GM18520 (cell line): ENCODE data around the gene SCD5.

Experiments
- ATAC-seq: cut with Tn5 transposase; IDR thresholded peaks from one replicate; pipeline ENCODE4 v1.9.1; 2021; ENCODE audit not compliant: unreplicated experiment

The SCD5 gene

DNA sequence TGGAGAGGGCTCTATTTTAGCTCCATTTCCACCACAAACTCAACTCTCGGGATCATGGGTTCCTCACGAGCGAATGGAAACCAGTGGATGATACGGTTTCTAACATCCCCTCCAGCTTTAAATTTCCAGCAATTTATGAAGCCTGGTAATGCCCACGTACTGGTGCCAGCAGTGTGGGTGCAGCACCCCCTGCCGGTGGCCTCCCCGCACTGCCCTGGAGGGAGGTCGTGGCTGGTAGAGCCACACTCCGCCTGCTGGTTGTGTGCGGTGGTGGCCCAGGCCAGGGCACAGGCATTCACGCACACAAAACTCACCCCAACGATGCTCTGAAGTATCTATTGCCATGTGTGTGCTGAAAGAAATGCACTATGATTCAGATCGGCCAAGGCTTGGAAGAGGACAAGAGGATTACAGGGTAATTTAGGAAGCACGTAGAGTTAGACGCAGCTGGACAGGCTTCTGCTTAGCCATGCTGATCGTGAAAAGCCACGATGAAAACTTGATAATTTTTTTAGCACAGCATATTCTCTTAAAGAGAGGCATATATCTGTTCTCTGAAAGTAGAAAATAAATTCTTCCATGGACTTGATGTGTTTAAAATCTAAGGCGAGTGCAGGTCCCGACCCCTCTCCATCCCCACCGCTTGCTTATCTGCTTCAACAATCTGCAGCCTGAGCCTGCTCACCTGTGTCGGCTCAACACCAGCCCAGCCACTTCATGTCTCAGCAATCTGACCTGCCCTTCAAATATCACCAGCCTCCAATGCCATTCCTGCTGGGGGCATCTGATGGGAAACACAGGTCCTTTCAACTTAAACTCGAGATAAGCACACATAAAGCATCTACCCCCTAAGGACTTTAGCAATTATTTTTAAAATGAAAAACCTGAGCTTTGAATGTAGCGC lies 59.1 kb downstream of the SCD5 start:
- ATAC-seq: peak; percentile 96

DNA sequence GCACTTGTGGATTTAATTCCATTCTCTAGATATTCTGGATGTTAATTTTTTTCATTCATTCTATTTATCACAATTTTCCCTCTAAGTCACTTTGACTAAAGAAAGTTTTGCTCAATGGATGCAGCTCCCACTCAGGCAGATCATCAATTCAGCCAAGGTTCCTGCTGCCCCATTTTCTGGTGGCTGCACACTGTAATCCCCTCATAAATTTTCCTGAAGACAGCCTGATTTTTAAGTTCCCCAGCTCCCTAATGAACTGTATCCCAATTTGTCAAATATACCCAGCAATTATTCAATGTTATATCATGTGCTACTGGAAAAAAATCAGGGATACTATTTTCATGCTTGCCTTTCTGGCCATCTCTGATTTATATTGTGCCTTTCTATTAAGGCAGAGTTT lies 61.2 kb downstream of the SCD5 start:
- ATAC-seq: no peak

DNA sequence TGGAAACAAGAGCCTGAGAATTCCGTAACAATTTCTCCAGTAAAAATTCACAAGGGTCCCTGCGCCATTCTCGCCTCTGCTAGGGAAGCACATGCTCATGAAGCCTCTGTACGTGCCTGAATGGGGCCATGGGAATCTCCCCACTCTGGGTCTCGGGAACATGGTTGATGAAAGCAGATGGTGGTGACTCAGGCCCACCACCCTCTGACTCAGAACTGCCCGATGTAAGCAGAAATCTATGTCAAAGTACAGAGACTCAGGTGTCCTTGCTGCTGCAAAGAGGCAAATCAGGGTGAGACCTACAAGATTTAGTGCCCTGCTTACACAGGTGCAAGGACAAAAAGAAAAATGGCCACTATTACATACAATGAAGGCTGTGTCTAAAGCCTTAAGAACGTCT lies 65.0 kb downstream of the SCD5 start:
- ATAC-seq: no peak

DNA sequence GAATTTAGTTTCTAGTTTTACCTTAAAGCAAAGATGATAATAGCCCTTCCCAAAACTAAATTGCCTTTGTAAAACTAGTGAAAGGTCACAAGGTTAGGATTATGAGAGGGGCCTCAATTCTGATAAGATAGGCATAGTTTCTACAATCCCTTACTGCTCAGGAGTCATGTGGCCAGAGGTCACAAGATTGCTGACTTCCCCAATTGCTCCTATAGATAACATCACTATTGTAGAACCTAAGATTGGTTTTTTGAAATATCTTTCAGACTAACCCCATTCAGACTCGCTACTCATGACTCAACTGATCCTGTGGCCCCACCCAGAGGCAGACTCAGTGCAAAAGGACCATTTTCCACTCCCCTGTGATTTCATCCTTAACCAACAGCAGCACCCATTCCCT lies 70.3 kb downstream of the SCD5 start:
- no peak for ATAC-seq

DNA sequence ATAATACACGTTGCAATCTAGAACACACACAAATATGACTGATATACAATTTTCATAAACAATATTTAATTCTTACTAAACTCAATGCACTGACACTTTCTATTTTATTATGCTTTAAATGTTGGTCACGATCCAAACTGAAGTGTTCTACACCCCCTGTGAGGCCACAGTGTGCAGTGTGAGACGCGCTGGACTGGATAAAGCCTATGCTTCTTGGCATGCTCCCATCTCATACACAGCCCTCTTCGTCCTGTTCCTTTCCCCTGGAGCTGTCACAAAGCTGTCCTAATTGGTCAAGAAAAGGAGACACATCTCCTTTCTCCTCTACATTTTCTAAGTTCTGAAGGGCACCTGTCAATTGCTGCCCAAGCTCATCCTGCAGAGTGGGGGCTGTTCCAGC lies 72.0 kb downstream of the SCD5 start:
- no peak for ATAC-seq

DNA sequence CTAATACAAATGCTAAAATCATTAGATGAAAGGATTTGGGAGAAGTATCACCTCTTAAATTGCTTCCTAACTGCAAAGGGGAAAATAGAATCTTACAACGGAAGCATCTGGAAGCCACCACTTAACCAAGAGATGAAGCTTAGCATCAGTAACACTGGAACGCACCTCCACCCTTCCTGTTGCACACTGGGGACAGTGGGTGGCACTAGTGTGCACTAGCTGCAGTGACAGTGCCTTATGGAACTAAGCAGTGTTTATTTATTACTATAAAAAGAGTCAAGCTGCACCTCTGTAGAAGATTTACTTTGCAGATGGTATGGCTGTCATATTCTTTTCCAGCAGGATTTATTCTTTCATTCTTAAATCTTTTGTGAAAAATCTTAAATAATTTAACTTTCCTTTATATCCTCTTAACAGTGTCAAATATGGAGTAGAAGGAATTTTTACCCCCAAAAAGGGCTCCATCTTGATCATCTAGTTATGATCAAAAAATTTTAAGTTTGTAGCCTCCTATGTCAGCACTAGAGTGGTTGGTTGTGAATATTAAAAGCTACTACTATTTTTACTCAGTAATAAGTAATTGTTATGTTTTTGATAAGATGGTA lies 76.7 kb downstream of the SCD5 start:
- no peak for ATAC-seq

DNA sequence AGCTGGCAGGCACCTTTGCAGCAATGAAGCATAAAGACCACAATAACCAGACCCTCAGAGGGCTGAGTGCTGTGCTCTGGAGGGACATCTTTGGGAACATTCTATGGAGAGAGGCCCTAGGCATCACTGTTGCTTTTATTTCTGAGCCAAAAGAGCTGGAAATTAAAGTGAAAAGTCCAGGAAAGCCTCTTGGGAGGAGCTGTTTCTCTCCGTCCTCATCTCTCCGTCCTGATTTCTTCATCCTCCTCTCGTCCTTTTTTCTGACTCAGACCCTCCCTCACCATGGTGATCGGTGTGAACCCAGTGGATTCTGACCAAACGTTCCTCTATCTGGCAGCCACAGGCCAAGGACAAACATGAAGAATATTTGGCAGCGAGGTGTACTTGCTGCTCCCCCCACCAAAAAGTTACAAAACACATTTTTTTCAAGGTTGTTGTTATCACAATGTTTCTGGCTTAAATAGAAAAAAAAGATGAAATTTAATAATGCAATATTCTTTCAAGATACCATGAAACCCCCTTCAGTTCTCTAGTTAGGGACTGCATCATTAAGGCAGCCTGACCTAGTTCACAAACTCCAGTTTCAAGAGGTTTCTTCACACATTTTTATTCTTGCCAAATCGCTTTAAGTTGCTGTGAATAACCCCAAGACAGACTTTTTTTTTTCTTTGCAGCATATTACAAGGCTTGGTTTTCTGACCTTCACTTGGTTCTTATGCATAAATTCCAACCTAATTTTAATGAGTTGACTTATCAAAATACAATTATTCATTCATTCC lies 80.2 kb downstream of the SCD5 start:
- no peak for ATAC-seq

DNA sequence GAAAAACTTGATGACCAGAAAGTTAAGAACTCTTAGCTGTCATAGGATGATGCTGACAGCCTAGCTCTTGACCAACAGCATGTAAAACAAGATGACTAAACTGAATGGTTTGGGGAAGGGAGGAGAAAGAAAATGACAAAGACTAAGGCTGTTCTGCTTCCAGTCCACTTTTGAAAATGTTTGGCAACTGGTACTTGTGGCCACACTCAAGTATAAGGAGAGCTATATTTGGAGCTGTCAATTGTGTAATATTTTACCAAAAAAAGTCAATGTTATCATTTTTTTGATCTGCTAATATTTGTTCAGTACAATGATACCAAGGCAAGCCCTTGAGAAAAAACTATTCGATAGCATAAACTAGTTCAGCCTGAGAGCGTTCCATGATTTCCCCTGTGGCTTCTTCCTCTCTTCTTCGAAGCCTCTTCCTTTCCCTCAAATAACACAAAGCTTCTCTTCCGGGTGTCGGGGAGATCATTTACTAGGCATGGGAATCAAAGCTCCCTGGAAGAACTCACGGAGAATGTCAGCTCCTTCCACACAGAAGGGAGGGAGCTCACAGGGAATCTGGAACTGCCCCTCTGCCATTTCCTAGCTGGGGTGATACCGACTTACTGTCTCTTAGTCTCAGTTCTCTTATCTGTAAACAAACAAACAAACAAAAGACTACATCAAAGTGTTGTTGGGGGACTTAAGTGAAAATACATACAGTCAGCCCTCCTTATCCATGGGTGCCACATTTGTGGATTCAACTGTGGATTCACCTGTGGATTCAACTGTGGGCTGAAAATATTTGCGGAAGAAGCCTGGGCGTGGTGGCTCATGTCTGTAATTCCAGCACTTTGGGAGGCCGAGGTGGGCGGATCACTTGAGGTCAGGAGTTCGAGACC lies 82.6 kb downstream of the SCD5 start:
- ATAC-seq: no peak

DNA sequence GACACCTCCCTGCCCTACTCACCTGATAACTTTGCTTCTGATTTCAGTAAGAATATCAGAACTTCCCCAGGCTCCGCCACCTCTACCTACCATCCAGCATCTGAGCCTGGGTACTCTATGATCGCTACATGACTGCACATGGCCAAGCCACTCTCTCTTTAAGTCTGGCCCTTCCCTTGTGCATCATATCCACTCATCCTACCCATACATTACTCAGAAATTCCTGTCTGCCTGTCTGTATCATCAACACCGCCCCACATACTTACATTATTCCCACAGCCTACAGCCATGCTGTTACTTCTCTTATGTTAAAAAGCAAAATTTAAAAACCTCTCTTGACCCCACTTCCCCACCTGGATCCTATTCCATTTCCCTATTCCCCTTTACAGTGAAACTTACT lies 84.7 kb downstream of the SCD5 start:
- ATAC-seq: no peak

DNA sequence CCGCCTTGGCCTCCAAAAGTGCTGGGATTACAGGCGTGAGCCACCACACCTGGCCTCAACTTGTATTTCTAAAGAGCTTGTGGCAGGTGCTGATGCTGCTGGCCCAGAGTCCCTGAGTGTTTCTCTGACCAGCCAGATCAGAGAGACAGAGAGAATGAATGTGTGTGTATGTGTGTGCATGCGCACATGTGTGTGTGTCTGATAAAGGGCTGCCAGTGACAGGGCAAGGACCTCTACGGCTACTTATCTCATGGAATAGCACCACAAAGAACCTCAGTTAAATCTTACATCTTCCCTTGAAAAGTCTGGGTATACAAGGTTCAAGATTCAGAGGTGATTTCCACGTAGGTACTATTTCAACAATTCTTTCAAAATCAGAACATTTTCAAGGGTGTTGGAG lies 86.0 kb downstream of the SCD5 start:
- no peak for ATAC-seq

DNA sequence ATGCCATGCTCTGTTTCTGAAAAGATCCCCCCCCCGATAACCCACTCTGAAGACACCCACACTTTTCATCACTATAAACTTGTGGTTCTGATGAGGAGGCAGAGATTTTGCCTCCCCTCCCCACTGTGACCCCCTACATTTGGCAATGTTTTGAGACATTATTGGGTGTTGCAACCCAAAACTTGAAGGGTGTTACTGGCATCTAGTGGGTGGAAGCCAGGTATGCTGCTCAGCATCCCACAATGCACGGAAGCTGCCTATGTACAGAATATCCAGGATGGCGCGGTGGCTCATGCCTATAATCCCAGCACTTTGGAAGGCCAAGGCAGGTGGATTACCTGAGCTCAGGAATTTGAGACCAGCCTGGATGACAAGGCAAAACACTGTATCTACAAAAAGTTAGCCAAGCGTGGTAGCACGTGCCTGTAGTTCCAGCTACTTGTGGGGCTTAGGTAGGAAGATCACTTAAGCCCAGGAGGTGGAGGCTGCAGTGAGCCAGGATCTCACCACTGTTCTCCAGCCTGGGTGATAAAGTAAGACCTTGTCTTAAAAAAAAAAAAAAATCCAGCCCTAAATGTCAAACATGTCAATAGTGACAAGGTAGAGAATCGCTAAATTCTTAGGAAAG lies 87.3 kb downstream of the SCD5 start:
- no peak for ATAC-seq

DNA sequence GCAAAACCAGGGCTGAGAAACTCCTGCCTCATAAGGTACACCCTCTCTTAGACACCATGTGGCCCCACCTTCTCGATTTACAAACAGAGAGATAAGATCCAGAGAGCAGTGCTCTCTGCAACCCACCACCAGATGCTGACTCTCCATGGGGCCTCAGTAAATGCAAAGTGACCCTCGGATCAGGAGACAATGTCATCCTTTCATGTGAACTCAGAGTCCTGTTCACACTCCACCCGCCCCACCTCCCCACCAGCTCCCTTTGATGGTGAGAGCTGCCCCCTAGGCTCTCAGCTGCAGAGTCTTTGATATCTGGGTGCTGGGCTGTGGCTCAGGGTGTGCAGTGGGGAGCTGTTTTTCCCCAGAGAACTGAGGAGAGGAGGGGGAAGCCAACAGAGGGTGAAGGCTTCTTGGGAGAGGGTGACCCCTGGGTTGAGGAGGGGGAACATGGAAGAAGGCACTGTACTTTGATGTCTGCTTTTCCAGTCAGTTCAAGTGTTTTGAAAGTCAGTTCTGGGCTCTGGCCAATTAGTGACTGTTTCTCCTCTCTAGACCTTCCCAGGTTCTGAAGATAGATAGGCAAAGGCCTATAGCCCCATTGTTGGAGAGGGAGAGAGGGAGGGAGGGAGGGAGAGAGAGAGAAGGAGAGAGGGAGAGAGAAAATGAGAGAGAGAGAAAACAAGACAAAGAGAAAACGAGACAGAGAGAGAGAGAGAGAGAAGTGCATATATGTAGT lies 88.2 kb downstream of the SCD5 start:
- no peak for ATAC-seq

DNA sequence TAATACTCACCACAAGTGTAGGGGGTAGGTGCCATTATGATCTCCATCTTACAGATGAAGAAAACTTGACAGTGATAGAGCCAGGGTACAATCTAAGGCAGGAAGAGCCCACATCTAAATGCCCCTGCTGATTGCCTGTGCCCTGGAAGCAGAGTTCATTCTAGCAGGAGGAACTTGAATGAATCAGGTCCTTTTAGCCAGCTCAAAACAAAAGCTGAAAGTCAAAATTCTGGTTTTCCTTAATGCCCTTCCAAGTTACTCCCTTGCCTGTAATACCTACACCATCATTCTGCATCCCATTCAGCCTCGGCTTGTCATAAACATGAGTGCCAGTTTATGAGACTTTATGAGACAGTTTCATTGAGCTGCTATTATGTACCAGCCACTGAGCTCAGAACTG lies 89.6 kb downstream of the SCD5 start:
- ATAC-seq: no peak

DNA sequence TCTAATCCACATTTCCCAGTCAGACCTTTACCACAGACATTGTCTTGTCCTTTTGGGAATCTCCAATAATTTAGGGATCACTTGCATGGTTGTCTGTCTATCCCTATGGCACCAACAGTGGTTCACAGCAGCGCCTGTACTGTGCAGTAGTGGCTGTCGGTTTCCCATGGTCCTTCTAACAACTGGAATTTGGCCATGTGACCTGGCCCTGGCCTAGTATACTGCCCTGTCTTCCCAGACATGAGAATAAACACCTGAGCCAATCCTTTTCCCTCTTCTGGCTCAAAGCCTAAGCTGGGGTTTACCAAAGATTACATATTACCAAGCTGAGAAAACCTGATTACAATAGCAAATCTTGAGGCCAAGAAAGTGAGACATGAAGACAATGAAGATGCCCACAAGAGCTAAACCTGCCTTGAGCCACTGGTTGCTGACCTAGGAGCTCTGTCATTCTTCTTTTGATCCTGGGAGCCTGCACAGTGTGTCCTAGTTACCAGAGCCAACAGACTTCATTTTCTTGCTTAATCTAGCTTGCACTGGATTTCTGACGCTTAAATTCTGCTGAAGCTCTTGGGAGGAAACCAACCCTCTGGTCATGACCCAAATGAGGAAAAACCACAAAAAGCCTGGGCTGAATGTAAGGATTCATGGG lies 92.1 kb downstream of the SCD5 start:
- no peak for ATAC-seq

DNA sequence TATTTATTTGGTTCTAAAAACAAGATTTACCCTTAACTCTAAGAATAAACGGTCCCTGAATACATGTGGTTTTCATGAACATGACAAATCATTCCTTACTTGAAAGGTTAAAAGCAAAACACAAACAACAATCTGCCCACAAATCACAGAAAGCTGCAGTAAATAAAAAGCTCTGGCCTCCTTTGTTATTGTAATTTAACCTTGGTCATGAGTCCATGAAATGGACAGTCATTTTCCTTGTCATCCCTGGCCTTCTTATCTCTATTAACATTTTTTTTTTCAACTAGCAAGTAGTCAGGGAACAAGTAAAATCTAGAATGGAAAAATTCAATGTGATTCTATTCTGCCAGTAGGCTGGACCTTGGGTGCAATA lies 92.7 kb downstream of the SCD5 start:
- ATAC-seq: no peak

DNA sequence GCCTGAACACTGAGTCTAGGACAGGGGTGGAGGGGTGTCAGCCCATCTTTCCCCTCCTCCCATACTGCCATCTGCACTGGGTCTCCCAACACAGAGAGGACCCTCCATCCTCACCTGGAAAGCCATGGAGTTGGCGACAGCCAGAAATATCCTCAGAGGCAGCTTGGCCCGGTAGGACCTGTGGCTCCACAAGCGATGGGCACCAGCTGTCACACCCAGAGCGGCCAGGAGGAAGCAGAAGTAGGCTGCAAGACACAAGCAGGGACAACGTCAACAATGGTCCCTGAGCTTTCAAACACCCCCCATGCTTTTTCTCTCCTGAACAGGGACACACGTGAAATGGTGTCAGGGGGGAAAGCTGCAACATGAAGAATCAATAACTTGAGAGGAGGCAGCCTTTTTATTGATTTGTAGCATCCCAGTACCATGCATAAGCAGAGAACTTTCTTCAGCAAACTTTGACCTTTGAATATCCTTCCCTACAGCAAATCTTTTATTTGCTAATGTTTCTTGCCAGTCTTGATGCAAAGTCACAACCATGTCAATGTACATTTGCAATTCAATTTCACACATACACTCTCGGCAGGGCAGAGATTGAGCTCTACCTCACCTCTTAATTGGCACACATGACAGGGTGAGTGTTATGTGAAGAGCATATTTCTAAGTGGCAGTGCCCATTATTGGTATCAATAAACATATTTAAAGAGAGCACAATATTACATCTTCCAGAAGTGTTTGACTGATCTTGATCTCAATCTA lies 93.2 kb downstream of the SCD5 start:
- ATAC-seq: no peak

DNA sequence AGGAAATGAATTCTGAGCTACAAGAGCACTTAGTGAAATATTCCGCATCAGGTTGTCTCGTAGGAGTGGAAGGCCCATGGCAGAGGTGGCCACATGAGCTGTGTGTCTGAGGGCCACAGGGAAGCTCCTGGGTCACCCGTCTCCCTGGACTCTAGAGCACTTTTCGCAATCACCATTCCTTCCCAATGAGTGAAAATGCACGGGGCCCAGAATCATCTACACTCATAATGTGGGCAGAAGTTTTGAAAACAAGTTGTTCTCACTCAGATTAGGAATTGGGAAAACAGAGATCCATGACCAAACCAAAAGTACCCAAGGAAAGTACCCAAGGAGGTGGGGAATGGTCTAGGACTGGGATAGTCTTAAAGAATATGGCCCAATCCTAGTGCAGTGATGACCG lies 94.4 kb downstream of the SCD5 start:
- no peak for ATAC-seq

DNA sequence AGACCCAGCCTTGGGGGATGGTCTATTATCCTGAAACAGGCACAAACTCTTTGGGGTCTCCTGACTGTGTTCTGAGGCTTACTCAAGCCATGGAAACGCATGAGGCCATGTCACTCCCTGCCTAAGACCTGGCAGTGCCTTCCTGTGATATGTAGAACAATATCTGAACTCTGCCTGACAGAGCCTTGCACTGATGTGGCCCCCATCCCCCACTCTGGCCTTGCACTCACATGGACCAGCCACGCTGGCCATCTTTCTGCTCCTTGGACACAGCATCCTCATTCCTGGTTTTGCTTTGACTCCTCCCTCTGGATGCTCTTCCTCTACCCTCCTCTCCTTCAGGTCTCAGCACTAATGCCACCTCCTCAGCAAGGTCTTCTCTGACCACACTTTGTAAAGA lies 100.2 kb downstream of the SCD5 start:
- ATAC-seq: no peak

DNA sequence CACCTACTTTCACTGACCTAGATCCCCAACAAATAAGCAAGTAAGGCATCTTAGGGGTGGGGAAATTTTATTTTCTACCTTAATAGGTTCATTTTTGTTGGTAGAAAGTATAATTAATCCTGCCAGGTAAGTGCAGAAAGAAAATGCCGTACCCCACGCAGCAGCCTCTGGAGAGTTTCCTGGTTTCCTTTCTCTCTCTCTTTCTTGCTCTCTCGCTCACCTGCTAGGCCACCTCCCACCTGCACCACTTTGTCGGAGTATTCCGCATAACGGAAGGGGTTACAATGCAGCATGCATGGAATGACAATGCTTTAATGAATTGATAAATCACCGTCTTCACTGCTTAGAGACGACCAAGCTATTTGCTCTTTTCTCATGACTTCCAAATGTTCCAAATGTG lies 101.0 kb downstream of the SCD5 start:
- no peak for ATAC-seq
